ENCODE data around the gene RASAL2. TPM values are rescaled to one million over a fixed set of nuclear protein-coding genes. Genes with fewer than 3 reads are reported as not detected.

The RASAL2 gene
- total and polyA plus RNA-seq, 9 of the 15 experiments (the other 6 are each of a cell fraction or from before 2014, with no cell fraction given): 0.13 to 1.0 (median 0.62) TPM

DNA sequence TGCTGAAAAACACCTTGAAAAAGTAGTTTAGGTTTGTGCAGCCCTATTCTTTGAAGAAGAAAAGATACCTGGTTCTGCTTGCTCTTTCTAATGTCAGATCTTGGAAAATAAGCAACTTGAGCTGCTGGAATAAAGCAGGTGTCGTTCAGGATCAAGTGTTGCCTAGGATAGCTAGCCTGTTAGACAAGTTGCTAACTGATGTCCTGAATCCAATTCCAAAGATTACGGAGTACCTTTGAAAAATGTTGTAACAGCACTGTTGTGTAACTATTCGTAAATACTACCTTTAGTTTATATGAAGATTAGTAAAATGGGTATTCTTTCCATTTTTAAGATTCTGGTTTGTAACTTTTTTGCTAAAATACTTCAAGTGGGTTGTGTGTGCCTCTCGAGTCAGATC, 251.3 kb downstream of the RASAL2 start:
- WGBS (ENCODE audit: insufficient coverage, low coverage, missing lambda C conversion rate): 1% methylated on average over 4 of the region's 4 CpGs
- DNase-seq (ENCODE audit: extremely low read depth in 1 of 4, low spot score in 3 of 4) (no peak), FAIRE-seq (no peak), ATAC-seq (no peak)
- Histone ChIP-seq H3K27me3 (ENCODE audit: control insufficient read depth in 2 of 2, insufficient read depth in 2 of 2, low read length in 2 of 2) (no peaks in the 10 kb centered on the region), H3K27ac (ENCODE audit: extremely low read depth, low read depth, low read length) (no peak overlapping the region), H2AFZ (ENCODE audit: low read depth, low read length) (no peak overlapping the region), H3K4me3 (no peak overlapping the region), H3K4me2 (ENCODE audit: insufficient read depth, low read length) (no peak overlapping the region), H3K79me2 (ENCODE audit: control insufficient read depth, insufficient read depth, low read length) (no peaks in the 10 kb centered on the region), H3K4me1 (replicated peaks in 1 of 2; ENCODE audit: control insufficient read depth in 2 of 2, insufficient read depth in 2 of 2, low read length in 2 of 2) (no peaks in the 10 kb centered on the region), H3K9me3 (replicated peaks; ENCODE audit: control insufficient read depth, insufficient read depth, low read depth, low read length) (no peaks in the 10 kb centered on the region), H3K36me3 (ENCODE audit: control insufficient read depth, insufficient read depth, low read length) (no peaks in the 10 kb centered on the region), H3K9ac (ENCODE audit: insufficient read depth in 1 of 2, low read depth in 2 of 2, low read length in 2 of 2) (no peak overlapping the region), H3K9me1 (ENCODE audit: control insufficient read depth, insufficient read depth, low read length) (no peaks in the 10 kb centered on the region), H4K20me1 (replicated peaks; ENCODE audit: control insufficient read depth, insufficient read depth, low read length) (no peaks in the 10 kb centered on the region)
- in situ Hi-C loops (cut with MboI) (no loop called here), intact Hi-C loops (cut with micrococcal nuclease) (no loop called here)
- ChIA-PET POLR2A (no interaction called here), CTCF (ENCODE audit: low intra/inter-chr PET ratio) (no interaction called here)
- TF ChIP-seq KHSRP (IDR thresholded peaks at IDR 0.05) (no peak), GTF2E2 (tag; IDR thresholded peaks at IDR 0.05) (no peak), ZNF512 (tag; IDR thresholded peaks at IDR 0.05) (no peak), ETS2 (tag; IDR thresholded peaks at IDR 0.05; ENCODE audit: borderline replicate concordance, poor library complexity, severe bottlenecking) (no peak), MYBL2 (IDR thresholded peaks at IDR 0.05; ENCODE audit: low read depth) (no peak), MYBL2 (CRISPR knock-in tag; IDR thresholded peaks at IDR 0.05; ENCODE audit: borderline replicate concordance) (no peak), MCM7 (IDR thresholded peaks at IDR 0.05) (no peak), BMI1 (IDR thresholded peaks at IDR 0.05; ENCODE audit: low read length) (no peak), ZNF76 (CRISPR knock-in tag; IDR thresholded peaks at IDR 0.05; ENCODE audit: borderline replicate concordance) (no peak)
- TF ChIP-seq, protein P1, sequence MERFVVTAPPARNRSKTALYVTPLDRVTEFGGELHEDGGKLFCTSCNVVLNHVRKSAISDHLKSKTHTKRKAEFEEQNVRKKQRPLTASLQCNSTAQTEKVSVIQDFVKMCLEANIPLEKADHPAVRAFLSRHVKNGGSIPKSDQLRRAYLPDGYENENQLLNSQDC (CRISPR knock-in tag; IDR thresholded peaks at IDR 0.05): no peak
- BruUV-seq (replicated peaks): no TSS peak

Measured in K562 (cell line).